Kidney epithelial cell (primary cell): ENCODE data around the gene CNNM1. TPM values are rescaled to one million over a fixed set of nuclear protein-coding genes. Genes with fewer than 3 reads are reported as not detected.

Experiments used
- DNase-seq: peaks from one replicate; pipeline ENCODE4 v3.0.0-alpha.2; 2010; ENCODE audit warnings: low read depth
- H3K27me3 ChIP-seq: 2 replicates; pipeline ENCODE4 v1.6.0; 2011; ENCODE audit warnings: low read length; ENCODE audit not compliant: control insufficient read depth, insufficient read depth
- H3K36me3 ChIP-seq: 2 replicates; pipeline ENCODE4 v1.5.1; 2011; ENCODE audit warnings: low read length; ENCODE audit not compliant: control insufficient read depth, insufficient read depth
- H3K4me3 ChIP-seq: 2 replicates; pipeline ENCODE4 v1.5.1; 2011; ENCODE audit warnings: low read depth, mild to moderate bottlenecking, control low read depth, low read length
- total RNA-seq: library from RNA; depleted of rRNA; stranded (reverse); fragments of >200 nt; gene quantifications from 2 replicates; pipeline ENCODE4 v1.2.3, GENCODE V29; 2015
- TF ChIP-seq, protein P1 (sequence below): IDR thresholded peaks from 2 replicates; pipeline ENCODE4 v1.5.1; 2011; ENCODE audit warnings: mild to moderate bottlenecking, moderate library complexity, low read length, control low read depth, inconsistent platforms; ENCODE audit not compliant: insufficient read depth, poor library complexity, severe bottlenecking

The CNNM1 gene
- total RNA-seq, 1 donor from 2014 or later = 0.92 TPM

DNA sequence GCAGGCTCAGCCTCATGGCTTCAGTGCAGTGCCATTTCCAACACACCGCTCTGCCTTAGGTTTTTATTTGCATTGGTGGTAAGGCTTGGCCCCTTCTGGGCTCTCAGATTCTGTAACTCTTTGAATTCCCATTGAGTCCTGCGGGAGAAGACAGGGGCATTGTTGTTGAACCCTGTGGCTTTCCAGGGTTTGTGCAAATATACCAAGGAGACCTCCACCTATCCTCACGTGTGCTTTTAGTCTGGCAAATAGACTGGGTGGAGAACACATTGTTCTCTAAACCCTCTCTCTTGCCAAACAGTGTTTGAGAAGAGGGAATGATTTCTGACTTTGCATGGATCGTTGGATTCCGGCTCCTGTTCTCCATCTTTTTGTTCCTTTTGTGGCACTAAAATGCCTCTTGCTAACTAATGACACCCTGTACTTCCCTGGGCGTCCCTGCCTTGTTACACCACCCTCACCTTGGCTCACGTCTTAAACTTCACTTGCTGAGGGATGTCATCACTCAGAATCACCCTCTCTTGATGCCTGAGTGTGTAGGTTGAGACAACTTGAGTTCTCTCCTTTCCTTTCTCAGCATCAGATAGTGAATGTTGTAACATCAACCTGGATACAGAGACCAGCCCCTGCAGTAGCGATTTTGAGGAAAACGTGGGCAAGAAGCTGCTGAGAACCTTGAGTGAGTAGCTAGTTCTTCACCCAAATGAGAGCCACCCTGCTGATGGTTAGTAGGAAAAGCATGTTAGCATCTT is 60.7 kb downstream of the CNNM1 start:
- TF ChIP-seq, protein P1, sequence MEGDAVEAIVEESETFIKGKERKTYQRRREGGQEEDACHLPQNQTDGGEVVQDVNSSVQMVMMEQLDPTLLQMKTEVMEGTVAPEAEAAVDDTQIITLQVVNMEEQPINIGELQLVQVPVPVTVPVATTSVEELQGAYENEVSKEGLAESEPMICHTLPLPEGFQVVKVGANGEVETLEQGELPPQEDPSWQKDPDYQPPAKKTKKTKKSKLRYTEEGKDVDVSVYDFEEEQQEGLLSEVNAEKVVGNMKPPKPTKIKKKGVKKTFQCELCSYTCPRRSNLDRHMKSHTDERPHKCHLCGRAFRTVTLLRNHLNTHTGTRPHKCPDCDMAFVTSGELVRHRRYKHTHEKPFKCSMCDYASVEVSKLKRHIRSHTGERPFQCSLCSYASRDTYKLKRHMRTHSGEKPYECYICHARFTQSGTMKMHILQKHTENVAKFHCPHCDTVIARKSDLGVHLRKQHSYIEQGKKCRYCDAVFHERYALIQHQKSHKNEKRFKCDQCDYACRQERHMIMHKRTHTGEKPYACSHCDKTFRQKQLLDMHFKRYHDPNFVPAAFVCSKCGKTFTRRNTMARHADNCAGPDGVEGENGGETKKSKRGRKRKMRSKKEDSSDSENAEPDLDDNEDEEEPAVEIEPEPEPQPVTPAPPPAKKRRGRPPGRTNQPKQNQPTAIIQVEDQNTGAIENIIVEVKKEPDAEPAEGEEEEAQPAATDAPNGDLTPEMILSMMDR = no peak
- Histone ChIP-seq H3K4me3 (no peak overlapping the region), H3K27me3 (no peaks in the 10 kb centered on the region), H3K36me3 (no peaks in the 10 kb centered on the region)
- no peak for DNase-seq

DNA sequence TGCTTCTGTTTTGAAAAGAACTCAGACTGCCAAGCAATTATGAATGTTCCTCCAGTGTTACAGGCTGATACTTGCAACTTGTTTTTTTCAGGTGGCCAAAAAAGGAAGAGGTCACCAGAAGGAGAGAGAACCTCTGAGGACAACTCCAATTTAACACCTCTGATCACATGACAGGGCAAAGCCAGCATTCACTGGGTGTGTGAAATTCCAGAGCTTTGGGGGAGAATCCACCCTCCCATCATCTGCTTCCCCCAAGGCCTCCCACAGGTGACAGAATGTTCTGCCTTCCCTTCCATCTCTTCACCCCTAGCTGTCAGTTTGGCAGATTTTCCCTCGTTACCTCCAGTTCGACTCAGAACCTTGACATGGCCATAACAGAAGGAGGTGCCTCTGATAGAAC is 62.2 kb downstream of the CNNM1 start:
- no peaks in the 10 kb centered on the region for H3K27me3 ChIP-seq
- H3K36me3 ChIP-seq = no peaks in the 10 kb centered on the region
- DNase-seq = no peak
- TF ChIP-seq, protein P1 = no peak
- H3K4me3 ChIP-seq = no peak overlapping the region

DNA sequence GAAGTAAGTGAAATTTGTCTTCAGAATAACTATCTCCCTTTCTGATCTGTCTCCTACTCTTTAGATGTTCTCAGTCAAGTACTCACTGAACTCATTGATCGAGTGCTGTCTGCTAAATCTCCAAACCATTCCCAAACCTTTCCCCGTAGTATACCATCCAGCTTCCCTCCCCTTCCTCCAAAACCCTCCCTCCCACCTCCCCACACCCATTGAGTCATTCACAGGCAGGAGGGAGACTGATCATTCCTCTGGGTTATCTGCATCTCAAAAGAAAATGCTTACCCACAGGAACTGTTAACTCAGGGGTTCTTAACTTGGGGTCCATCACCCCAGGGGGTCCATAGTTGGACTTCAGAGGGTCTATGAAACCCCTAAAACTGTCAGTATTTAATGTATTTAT is 63.9 kb downstream of the CNNM1 start:
- TF ChIP-seq, protein P1 = no peak
- H3K4me3 ChIP-seq = no peak overlapping the region
- no peak for DNase-seq

DNA sequence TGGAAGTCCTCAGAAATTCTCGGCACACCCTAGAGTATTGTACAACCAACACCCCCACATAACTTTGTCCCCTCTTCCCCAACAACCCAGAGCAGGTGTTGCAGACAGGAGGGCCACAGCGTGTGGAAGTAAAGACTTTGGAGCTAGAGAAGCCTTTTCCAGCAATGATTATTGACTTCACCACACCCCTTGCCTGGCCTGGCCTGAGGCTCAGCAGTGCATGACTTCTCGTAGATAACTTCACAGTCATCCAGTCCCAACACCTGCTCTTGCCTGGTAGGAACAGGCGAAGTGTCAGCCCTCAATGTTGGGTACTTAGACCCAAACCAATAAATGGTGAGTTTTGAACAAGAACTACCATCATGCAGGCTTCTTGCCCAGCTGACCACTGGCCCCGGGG is 64.5 kb downstream of the CNNM1 start:
- DNase-seq = no peak
- TF ChIP-seq, protein P1 = no peak

More for the DNA sequence above, 63.9 kb downstream of the CNNM1 start:
- Histone ChIP-seq H3K36me3 (no peaks in the 10 kb centered on the region), H3K27me3 (no peaks in the 10 kb centered on the region)

DNA sequence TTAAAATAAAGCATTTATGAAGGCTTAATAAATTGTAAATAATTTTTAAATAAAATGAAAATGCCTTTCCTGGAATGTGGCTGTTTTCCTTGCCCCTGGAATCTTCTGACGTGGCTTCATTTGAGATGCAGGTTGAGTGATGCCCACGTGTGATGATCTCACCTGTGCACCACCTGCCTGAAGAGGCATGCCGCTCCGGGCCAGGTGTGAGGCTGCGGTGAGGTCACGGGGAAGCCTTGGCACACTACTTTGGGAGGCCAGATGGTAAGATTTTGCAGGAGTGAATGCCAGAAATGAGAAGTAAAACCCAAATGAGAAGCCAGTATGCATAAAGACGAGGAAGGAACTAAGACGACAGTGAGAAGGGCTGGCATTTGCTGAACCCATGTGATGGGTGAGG is 65.1 kb downstream of the CNNM1 start:
- Histone ChIP-seq H3K36me3 (no peaks in the 10 kb centered on the region), H3K4me3 (no peak overlapping the region), H3K27me3 (no peaks in the 10 kb centered on the region)
- TF ChIP-seq, protein P1 = no peak
- DNase-seq = no peak

More for the DNA sequence above, 64.5 kb downstream of the CNNM1 start:
- Histone ChIP-seq H3K36me3 (no peaks in the 10 kb centered on the region), H3K27me3 (no peaks in the 10 kb centered on the region), H3K4me3 (no peak overlapping the region)
